Pulmonary artery endothelial cell (primary cell): ENCODE data around the gene CYB5R3. TPM values are rescaled to one million over a fixed set of nuclear protein-coding genes. Genes with fewer than 3 reads are reported as not detected.
A peak's percentile ranks its signal among the peaks of the same experiment; 100 is the strongest.
"Not testable (repeated sequence)": the region's sequence is repeated elsewhere in the genome, so short reads cannot be mapped to it uniquely, and the experiment has no call there.

Experiments
- DNase-seq: peaks from one replicate; pipeline ENCODE4 v3.0.0-alpha.2; 2011; ENCODE audit warnings: low read depth, low spot score
- total RNA-seq: library from RNA; depleted of rRNA; stranded (reverse); fragments of >200 nt; gene quantifications from 2 replicates; pipeline ENCODE4 v1.2.3, GENCODE V29; 2014

Gene CYB5R3
- total RNA-seq, 1 donor from 2014 or later, result 46.1 TPM

DNA sequence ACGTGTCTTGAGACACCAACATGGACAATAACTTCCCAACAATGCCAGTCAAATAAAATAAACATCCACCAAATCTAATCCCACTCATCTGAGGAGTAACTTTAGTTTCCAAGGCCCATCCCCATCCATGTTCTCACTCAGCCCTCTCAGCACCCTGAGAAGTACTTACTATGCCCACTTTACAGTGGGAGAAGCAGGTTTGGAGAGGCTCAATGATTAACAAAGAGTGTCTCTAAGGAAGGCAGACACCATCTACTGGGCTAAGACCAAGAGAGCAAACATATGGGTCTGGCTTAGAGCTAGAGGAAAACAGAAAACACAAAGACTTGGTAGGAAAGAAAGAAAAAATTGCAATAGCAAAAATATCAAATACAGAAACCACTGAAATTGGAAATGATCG, 45.8 kb downstream of the CYB5R3 start:
- no peak for DNase-seq

DNA sequence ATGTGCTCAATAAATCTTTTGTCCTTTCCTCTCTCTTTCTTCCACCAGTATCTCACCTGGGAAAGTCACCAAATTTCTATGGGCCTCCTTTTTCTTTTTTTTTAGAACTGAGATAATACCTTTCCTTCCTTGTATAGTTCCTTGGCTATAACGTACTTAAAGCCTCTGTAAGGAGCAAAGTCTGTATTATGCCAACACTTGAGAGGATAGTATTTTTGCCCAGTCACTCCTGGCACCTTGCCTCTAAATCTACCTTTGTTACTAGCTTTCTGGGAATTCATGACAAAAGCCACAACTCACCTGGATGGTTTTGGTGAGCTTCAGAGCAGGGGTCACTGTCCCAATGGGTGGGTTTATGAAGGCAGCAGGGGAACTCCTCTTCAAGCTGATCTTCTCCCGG, 46.7 kb downstream of the CYB5R3 start:
- no peak for DNase-seq

DNA sequence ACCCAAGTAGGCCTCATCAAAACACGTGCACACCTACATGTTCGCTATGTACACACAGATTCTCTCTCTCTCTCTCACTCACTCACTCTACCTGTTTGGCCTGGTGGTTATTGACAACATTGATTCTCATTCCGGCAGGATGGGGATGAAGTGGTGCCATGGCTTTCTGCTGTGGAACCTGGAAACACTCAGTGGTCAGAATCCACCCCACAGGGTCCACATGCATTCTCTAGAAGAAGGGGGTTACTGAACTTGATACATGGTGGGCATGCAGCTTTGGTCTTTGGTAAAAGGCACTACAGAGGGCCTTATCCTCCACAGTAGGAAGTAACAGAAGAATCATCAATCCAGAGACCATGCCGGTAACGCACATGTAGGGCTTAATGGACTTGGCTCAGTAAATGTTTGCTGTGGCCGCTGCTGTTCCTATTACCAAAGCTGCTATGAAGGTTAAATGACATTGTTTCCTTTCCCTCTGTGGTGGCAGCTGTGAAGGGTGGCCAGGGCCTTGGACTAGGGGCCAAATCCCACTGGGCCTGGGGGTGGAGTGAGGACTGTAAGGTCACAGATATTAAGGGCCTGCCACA, 47.2 kb downstream of the CYB5R3 start:
- no peak for DNase-seq

DNA sequence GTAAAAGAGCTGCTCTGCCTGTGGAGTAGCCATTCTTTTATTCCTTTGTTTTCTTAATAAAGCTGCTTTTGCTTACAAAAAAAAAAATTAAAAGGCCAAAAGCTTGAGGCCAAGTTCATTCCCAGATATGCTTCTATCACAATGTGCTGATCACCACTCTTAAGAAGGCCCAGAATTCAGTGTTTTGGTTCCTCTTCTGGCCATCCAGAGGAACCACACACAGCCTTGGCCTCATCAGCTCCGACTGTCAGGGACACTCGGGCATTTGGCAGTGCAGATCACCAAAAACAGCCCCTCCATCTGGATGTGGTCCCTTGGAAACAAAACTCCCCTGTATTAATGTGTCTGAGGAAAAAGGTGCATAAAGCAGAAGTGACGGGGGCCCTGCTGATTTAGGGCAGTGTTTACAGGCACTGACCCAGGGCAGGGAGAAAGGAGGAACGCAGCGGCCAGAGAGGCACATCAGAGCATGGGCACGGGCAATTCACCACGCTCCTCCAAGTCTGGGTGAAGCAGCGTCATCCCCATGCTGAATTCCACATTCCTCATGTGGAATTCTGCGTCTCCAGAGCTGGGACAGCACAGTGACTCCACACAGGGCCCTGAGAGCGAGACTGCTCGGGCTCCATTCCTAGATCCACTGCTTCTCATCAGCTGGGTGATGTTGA, 52.2 kb downstream of the CYB5R3 start:
- no peak for DNase-seq

DNA sequence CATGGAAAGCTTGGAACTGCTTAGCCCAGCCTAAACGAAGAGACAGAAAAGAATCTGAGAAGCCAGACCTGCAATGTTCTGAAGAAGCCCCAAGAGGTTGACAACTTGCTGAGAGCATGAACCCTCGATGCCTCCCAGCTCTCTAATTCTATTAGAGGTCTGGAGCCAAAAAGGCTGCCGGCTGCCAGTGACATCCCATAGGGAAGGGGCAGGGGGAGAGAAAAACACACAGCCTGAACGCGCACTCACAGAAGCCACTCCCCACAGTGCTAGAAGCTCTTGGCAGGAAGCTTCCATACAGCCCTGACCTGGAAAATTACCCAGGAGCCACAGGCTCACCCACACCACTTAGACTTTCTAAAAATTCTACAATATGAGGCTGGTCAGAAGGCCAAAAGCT, 52.9 kb downstream of the CYB5R3 start:
- DNase-seq, result no peak

DNA sequence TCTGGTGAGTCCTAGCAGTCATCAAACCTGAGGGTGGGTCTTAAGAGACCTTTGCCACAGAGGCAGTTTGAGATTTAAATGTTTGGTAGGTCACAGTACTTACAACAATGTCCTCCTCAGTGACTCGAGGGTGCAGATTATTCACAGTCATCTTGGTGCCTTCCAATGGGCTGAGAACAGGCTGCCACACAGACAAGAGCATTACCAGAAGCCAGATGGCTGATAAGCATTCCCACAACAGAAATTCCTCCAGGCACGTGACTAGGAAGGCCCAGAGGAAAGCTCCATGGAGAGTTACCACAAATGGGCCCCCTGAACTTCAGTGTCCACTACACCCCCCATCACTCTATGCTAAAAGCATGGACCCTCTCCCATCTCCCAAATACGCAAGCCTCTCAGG, 53.8 kb downstream of the CYB5R3 start:
- no peak for DNase-seq

DNA sequence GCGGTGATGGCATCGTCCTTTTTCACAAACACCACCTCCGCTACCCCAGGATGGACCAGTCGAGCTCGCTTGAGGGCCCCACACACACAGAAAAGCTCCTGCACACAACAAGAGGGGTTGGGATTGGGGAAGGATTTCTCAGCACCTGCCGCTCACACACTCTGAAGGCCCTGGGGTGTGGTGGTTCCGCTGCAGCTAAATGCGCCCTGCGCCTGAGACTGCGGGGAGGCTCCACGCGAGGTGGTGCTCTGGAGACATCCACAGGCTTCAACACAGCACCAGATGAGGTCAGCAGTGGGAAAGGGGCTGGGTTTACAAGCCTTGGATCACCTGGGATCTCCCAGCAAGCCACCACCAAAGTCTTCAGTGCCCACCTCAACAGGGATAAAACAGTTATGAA, 57.2 kb downstream of the CYB5R3 start:
- no peak for DNase-seq

DNA sequence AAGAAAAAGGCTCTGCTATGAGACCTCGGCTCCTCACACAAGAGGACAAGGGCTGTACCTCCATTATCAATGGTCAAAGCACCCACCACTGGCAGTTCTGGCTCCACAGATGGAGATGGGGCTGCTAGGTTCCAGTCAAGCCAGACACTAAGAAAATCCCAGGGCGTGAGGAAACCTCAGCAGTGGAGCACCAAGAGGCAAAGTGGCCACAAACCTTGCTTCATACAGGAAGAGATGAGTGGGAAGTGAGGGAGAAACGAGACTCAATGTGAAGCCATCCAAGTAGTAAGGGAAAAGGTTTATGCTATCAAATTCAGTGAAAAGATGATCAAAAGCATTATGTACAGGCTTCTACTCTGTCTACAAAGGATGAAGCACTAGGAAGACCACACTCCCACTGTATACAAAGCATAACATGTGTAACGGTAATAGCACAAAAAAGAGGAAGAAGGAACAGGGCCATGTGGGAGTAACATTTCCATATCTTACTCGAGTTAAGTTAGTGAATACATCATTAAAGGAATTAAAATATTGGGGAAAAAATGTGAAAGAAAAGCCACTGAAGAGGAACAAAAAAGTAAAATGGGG, 61.5 kb downstream of the CYB5R3 start:
- no peak for DNase-seq

DNA sequence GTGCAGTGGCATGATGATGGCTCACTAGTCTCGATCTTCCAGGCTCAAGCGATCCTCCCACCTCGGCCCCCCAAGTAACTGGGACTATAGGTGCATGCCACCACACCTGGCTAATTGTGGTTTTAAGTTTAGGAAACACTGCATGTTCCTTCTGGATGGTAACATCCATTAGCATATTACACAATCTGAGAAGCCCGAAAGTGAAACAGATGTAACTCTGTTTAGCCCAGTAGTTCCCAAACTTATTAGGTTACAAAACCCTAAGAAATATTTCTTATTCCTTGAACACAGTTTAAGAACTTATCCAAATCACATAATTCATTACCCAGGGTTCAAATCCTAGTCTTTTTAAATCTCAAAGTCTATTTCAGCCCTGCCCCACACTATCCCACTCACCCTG, 62.8 kb downstream of the CYB5R3 start:
- DNase-seq, result no peak

DNA sequence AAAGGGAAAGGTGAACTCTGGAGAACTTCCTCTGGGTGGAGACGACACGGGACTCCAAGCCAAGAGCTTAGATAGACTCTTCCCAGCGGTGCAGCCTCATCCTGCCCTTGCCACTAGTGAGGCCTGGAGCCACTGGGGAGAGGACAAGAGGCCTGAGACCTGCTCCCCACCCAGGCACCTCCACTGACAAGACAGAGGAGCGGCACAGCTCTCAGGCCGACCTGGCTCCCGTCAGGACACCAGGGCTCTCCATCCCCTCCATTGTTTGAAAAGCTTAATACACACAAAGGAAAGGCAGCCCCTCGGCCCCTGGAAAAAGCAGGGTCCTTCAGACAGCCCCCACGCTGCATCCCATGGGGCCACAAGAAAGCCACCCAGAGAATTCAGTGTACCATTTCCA, 64.1 kb downstream of the CYB5R3 start:
- no peak for DNase-seq

DNA sequence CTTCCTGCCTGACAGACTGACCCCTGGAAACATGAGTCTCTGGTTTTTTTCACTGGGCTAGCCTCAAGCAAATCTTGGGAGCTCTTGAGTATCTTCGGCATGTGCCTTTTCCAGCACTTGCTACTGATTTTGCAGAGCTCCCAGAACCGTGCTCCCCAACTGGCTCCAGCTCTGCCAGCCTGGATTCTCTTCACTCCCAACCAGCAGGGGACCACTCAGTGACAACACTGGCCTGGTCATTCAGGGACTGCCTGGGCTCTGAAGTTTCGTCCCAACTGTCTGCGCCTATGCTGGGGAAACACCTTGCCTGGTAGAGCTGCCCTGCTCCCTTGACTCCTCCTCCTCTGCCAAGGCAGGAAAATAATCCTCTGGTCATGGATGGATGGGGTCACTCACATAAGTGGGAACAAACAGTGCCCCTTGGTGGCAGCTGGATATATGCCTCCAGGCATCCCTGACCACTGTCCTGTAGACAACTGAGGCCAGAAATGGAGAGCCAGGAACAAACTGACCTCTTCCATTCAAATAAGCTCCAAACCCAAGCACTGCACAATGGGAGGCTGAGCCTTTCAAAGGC, 64.7 kb downstream of the CYB5R3 start:
- DNase-seq, result no peak

DNA sequence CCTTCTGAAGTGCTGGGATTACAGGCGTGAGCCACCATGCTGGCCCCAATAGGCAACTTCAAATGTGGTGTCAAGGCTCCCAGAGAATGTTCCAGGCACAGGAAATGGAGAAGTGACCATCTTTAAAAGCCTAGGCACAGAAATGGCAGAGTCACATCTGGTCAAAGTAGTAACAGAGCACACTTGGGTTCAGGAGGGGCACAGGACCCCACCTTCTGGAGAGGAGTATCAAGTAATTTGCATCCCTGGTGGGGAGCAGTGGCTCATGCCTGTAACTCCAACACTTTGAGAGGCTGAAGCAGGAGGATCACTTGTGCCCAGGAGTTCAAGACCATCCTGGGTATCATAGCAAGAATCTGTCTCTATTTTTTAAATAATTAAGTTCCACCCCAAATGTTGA, 66.2 kb downstream of the CYB5R3 start:
- no peak for DNase-seq

DNA sequence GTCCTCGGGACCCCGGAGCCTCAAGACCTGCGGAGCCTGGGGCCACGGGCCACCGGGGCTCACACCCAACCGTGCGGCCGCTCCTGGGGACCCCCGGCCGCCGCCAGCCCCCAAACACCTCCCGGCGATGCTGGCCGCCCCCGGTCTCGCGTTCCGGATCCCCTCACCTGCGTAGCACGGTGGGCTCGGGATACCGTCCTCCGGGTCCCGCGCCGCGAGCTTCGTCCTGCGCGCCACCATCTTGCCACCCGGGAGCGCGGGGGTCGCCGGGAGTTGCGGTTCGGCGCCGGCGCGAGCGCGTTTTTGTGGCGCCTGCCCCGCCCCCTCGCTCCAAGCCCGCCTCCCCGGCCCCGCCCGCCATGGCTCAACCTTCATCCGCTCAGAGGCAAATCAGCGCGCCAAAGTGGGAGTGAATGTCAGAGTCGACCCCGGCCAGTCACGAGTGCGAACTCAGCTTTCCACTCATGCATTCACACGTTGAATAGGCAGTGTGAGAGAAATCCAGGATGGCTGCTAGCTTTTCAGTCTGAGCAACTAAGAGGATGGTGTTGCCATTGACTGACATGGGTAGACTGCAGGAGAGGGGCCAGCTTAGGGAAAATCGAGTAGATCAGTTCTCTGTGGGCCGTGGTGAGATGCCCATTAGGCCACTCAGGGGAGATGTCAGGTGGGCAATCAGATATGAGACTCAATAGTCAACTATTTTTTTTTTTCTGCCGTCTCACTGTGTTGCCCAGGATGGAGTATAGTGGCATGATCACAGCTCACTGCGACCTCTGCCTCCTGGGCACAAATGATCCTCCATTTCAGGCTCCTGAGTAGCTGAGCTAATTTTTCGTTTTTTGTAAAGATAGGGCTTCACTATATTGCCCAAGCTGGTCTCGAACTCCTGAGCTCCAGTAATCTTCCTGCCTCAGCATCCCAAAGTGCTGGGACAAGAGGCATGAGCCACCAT, 67.2 kb downstream of the CYB5R3 start:
- peak; percentile 13 for DNase-seq

DNA sequence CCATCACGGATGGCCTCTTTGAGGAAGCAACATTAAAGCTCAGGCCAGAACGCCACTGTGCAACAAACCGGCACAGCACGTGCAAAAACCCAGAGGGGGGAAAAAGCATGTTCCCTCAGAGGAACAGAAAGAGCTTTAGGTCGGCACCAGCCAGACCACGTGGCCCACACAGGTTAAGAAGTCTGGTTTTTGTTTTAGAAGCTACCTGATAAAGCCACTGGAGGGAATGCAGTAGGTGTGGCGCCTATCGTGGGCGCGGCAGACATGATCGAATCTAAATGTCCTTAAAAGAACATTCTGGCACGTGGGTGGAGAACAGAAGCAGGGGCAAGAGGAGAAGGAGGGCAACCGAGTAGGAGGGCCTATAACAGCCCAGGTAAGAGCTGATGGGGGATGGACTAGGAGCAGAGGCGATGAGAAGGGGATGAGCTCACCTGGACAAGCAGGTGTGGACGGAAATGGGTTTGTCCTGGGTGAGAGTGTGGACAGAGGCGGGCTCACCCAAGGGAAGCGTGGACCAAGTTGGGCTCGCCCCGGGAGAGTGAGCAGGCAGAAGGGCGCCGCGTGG, 67.9 kb downstream of the CYB5R3 start:
- DNase-seq, result not testable (repeated sequence)

DNA sequence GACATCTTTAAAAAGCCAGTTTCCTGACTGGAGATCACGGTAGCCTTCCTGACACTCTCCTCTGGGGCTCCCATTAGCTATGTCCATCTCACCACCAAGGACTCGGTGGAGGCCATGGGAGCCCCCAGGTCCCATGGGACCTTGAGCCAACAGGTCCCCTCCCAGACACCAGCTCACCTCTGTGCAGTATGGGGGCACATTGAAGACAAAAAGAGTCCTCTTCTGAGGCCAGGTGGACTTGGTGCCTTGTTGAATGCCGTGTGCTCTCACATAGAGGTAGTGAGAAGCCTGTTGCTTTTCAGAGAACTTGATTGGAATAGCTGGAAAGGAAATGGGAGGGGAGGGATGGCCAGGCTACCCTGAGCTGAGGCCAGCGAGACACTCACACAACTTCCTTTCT, 69.2 kb downstream of the CYB5R3 start:
- not testable (repeated sequence) for DNase-seq

DNA sequence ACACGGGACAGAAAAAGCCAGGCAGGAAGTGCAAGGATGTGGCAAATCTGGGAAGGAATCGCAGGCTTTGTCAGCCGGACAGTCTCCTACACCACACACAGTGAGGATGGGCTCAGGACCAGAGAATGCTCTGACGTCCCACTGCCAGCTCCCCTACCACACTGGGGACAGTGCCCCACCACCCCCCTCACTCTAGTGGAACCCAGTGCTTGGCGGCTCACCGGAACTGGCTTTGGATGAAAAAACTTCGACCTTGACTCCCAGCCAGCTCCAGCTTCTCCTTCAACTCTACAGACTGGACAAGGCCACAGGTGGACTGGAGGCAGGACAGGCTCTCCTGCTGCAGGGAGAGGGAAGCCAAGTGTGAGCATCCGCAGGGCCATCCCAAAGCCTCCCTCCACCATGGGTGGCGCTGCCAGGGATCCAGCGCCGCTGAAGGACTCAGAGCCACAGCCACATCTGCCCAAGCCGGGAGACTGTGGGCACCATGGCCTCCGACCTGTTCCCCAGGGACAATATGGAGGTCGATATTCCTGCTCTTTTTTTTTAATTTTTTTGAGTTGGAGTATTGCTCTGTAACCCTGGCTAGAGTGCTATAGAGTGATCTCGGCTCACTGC, 71.5 kb downstream of the CYB5R3 start:
- DNase-seq, result no peak

DNA sequence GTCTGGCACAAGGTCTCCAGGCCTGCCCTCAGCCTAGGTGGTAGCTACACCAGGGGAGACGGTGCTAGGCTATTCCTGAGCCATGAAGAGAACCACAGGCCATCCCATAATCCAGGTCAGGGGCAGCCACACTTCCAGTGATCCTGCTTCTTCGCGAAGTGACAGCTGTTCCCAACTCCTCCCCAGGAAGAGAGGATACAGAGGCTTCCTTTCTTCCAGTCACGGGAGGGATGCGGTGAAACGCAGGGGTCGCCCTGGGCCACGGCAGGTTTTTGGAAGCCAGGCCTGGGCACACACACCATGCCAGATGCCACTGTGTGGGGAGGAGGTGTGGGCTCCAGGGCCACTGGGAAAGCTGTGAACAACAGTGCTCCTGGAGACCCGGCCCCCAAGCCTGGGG, 72.1 kb downstream of the CYB5R3 start:
- DNase-seq, result not testable (repeated sequence)

DNA sequence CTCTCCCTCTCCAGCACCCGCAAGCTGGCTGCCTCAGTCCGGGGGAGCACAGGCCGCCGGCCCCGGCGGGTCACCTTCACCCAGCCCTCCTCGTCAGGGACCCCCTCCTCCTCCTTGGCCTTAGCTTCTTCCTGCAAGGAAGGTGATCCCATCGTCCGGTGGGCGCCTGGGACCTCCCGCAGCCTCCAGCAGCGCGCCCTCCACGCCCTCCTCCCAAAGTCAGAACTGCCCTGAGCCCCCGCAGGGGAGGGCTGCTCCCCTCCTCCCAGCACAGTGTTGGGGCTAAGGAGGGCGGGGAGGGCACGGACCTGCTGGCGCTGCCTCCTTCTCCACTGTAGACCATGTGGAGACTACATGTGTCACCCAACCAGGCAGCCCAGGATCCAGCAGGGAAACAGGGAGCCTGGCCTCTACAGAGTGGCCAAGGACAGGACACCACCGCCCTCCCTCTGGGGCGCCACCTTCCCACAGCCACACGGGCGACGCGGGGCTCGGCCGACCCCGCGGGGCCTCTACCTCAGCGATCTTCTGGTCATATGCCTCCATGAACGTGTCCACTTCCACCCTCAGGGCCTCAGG, 73.1 kb downstream of the CYB5R3 start:
- DNase-seq, result not testable (repeated sequence)

DNA sequence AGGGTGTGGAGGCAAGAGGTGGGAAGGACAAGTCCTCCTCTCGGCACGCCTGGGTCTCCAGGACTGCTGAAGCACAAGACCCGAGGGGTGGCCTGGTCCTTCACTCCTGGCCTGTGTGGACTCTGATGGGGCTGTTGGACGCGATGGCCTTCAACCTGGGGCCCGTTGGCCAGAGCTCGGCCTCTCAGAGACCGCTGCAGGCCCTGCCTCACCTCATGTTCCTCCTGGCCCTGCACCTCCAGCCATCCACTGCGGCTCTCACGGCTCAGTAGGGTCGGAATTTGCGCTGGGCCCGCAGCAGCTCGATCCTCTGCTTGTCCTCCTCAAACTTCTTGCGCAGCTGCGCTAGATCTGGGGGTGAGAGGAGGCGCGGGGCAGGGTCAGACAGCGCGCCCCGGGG, 74.7 kb downstream of the CYB5R3 start:
- not testable (repeated sequence) for DNase-seq

DNA sequence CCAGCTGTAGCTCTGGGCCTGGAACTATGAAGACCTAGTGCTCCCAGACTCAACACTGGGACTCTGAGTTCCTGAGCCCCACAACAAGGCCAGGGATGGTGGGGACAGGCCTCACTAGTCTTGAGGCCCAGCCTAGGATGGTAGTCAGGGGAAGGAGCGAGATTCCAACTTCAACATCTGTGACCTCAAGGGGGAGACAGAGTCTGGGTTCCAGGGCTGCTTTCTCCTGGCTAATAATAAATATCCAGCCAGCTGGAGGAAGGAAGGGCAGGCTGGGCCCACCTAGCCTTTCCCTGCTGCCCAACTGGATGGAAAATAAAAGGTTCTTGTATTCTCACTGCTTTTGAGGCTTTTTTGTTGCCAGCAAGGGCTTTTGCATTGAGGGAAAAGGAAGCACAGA, 75.1 kb downstream of the CYB5R3 start:
- DNase-seq, result not testable (repeated sequence)
